ENCODE data around the gene B3GAT1. TPM values are rescaled to one million over a fixed set of nuclear protein-coding genes. Genes with fewer than 3 reads are reported as not detected.

Gene B3GAT1
- total RNA-seq, 1 experiment from 2014 or later = 0.10 TPM

- H3K27ac ChIP-seq (ENCODE audit: low read length) = no peak overlapping the region
- TF ChIP-seq CTCF (IDR thresholded peaks at IDR 0.05) (no peak), TCF7L2 (IDR thresholded peaks at IDR 0.05; ENCODE audit: low read depth, low read length) (no peak), POLR2AphosphoS5 (IDR thresholded peaks at IDR 0.05; ENCODE audit: low read depth, low read length) (no peak), SIN3A (IDR thresholded peaks at IDR 0.05; ENCODE audit: borderline replicate concordance, insufficient read depth, low read depth, low read length) (no peak), REST (IDR thresholded peaks at IDR 0.05; ENCODE audit: insufficient read depth in 1 of 2, low read depth in 2 of 2, low read length in 1 of 2) (no peak)
- H3K4me1 ChIP-seq (ENCODE audit: control insufficient read depth, insufficient read depth, low read length) = no peaks in the 10 kb centered on the region
- ChIA-PET POLR2A (no interaction called here), CTCF (no interaction called here)
- no peak overlapping the region for H3K4me3 ChIP-seq (ENCODE audit: low read depth in 2 of 2, low read length in 2 of 2)
- DNase-seq (ENCODE audit: low read depth, low spot score) = no peak
- ATAC-seq = no peak; the same call in 1 of the 2 replicates
- in situ Hi-C loops (cut with HindIII; ENCODE audit: low pct_unique_long_range_greater_than_20kb, low sequenced_read_pairs) (no loop called here), intact Hi-C loops (cut with micrococcal nuclease; ENCODE audit: unreplicated experiment) (no loop called here)
- H3K27me3 ChIP-seq (ENCODE audit: control insufficient read depth, insufficient read depth, low read length) = peaks cover 4% of the 10 kb centered on the region; the same call in 1 of the 2 replicates
- no TSS peak for BruUV-seq (replicated peaks)
- H3K36me3 ChIP-seq (ENCODE audit: control insufficient read depth, insufficient read depth, low read length) = no peaks in the 10 kb centered on the region
- no peaks in the 10 kb centered on the region for H3K9me3 ChIP-seq (ENCODE audit: control insufficient read depth, insufficient read depth, low read depth, low read length)
These were observed 9.9 kb downstream of the B3GAT1 start for GRCh38 chr11:134401825-134402809.

- ChIA-PET CTCF (no interaction called here), POLR2A (no interaction called here)
- no peak for TF ChIP-seq CTCF (IDR thresholded peaks at IDR 0.05)
- no peak for TF ChIP-seq REST (IDR thresholded peaks at IDR 0.05; ENCODE audit: insufficient read depth in 1 of 2, low read depth in 2 of 2, low read length in 1 of 2)
- TF ChIP-seq SIN3A (IDR thresholded peaks at IDR 0.05; ENCODE audit: borderline replicate concordance, insufficient read depth, low read depth, low read length) = no peak
- TF ChIP-seq POLR2AphosphoS5 (IDR thresholded peaks at IDR 0.05; ENCODE audit: low read depth, low read length) = no peak
- no peak for TF ChIP-seq TCF7L2 (IDR thresholded peaks at IDR 0.05; ENCODE audit: low read depth, low read length)
- DNase-seq (ENCODE audit: low read depth, low spot score) (no peak), ATAC-seq (no peak)
- Histone ChIP-seq H3K27me3 (ENCODE audit: control insufficient read depth, insufficient read depth, low read length) (peaks cover 4% of the 10 kb centered on the region; the same call in 1 of the 2 replicates), H3K4me3 (ENCODE audit: low read depth in 2 of 2, low read length in 2 of 2) (no peak overlapping the region), H3K9me3 (ENCODE audit: control insufficient read depth, insufficient read depth, low read depth, low read length) (no peaks in the 10 kb centered on the region), H3K4me1 (ENCODE audit: control insufficient read depth, insufficient read depth, low read length) (no peaks in the 10 kb centered on the region), H3K36me3 (ENCODE audit: control insufficient read depth, insufficient read depth, low read length) (no peaks in the 10 kb centered on the region), H3K27ac (ENCODE audit: low read length) (no peak overlapping the region)
- intact Hi-C loops (cut with micrococcal nuclease; ENCODE audit: unreplicated experiment) = no loop called here
- in situ Hi-C loops (cut with HindIII; ENCODE audit: low pct_unique_long_range_greater_than_20kb, low sequenced_read_pairs) = no loop called here
- no TSS peak for BruUV-seq (replicated peaks)
These were observed 12.0 kb downstream of the B3GAT1 start for GRCh38 chr11:134399996-134400395.
